K562 (cell line): ENCODE data around the gene ABI3BP. TPM values are rescaled to one million over a fixed set of nuclear protein-coding genes. Genes with fewer than 3 reads are reported as not detected.

Experiments
- ATAC-seq: fragments of 200-7000 bp; cut with Tn5 transposase; 3 replicates; pipeline ENCODE4 v1.9.1; 2020; ENCODE audit warnings: moderate library complexity
- BruUV-seq: library from RNA; stranded (reverse); fragments of 400-500 nt; replicated peaks from 2 replicates; lab custom pipeline; 2021; lab: Mats Ljungman, UMichigan
- CTCF ChIA-PET: fragments of 300-600 bp; formaldehyde crosslinking; extraction: SDS; loops from one replicate; lab custom pipeline; 2021; ENCODE audit warnings: low intra/inter-chr PET ratio; lab: Yijun Ruan, JAX
- POLR2A ChIA-PET: fragments of 300-600, 350-650 bp; sonication (Branson Sonifier 250); formaldehyde crosslinking; extraction: SDS; loops from one replicate; lab custom pipeline; 2021; ENCODE audit warnings: antibody characterized with exemption, inconsistent platforms; lab: Yijun Ruan, JAX
- DNase-seq, 4 experiments: peaks; one replicate each; pipeline versions ENCODE4 v3.0.0 to v3.0.0-alpha.2; 2011 to 2018; ENCODE audit warnings: low spot score in 3 of 4, mixed read lengths in 3 of 4; ENCODE audit errors: extremely low read depth in 1 of 4
- FAIRE-seq: peaks from 2 replicates; lab custom pipeline; 2011; peaks lifted over from hg19 to GRCh38; lab: Jason Lieb, UNC
- H2AFZ ChIP-seq: 2 replicates; pipeline ENCODE4 v1.6.0; 2011; ENCODE audit warnings: low read depth, low read length, control low read depth, inconsistent platforms
- H3K27ac ChIP-seq: fragments of 200-600 bp; 3 replicates; pipeline ENCODE4 v1.8.0; 2011; ENCODE audit warnings: low read depth, mild to moderate bottlenecking, control low read depth, inconsistent platforms, low read length, moderate library complexity, mixed read lengths; ENCODE audit errors: extremely low read depth
- H3K27me3 ChIP-seq, 2 experiments: fragments of 300-600 bp in 1 of 2; 2 replicates in 1 of 2; 3 replicates in 1 of 2; pipeline versions ENCODE4 v1.6.0 to v1.8.0; 2011; ENCODE audit warnings: inconsistent platforms in 2 of 2, low read length in 2 of 2, mild to moderate bottlenecking in 1 of 2, mixed read lengths in 1 of 2, moderate library complexity in 1 of 2; ENCODE audit not compliant: control insufficient read depth in 2 of 2, insufficient read depth in 2 of 2
- H3K36me3 ChIP-seq: fragments of 300-600 bp; 3 replicates; pipeline ENCODE4 v1.8.0; 2011; ENCODE audit warnings: mild to moderate bottlenecking, low read length, inconsistent platforms; ENCODE audit not compliant: control insufficient read depth, insufficient read depth
- H3K4me1 ChIP-seq, 2 experiments: fragments of 200-600 bp in 1 of 2; replicated peaks in 1 of 2; 2 replicates in 1 of 2; 3 replicates in 1 of 2; pipeline versions ENCODE4 v1.5.1 to v1.8.0; 2011; ENCODE audit warnings: inconsistent platforms in 2 of 2, low read length in 2 of 2, mild to moderate bottlenecking in 1 of 2, mixed read lengths in 1 of 2, moderate library complexity in 1 of 2; ENCODE audit not compliant: control insufficient read depth in 2 of 2, insufficient read depth in 2 of 2
- H3K4me2 ChIP-seq: 2 replicates; pipeline ENCODE4 v1.6.1; 2011; ENCODE audit warnings: low read length, control low read depth, inconsistent platforms, mixed read lengths; ENCODE audit not compliant: insufficient read depth
- H3K4me3 ChIP-seq: fragments of 200-600 bp; sonication (generic), shearing (Covaris generic); 2 replicates; pipeline ENCODE4 v1.5.1; 2016; ENCODE audit warnings: control low read depth, inconsistent platforms
- H3K79me2 ChIP-seq: fragments of 200-600 bp; 3 replicates; pipeline ENCODE4 v1.8.0; 2011; ENCODE audit warnings: low read length, inconsistent platforms; ENCODE audit not compliant: control insufficient read depth, insufficient read depth
- H3K9ac ChIP-seq, 2 experiments: 2 replicates each; pipeline versions ENCODE4 v1.6.0 to v1.6.1; 2011; ENCODE audit warnings: low read depth in 2 of 2, low read length in 2 of 2, control low read depth in 1 of 2, inconsistent platforms in 1 of 2, mild to moderate bottlenecking in 1 of 2, mixed read lengths in 1 of 2; ENCODE audit not compliant: insufficient read depth in 1 of 2
- H3K9me1 ChIP-seq: one replicate; pipeline ENCODE4 v1.6.0; 2011; ENCODE audit warnings: inconsistent platforms, mild to moderate bottlenecking, low read length, moderate library complexity; ENCODE audit not compliant: control insufficient read depth, insufficient read depth
- H3K9me3 ChIP-seq: replicated peaks from 2 replicates; pipeline ENCODE4 v1.5.1; 2011; ENCODE audit warnings: low read depth, low read length, inconsistent platforms; ENCODE audit not compliant: control insufficient read depth, insufficient read depth
- H4K20me1 ChIP-seq: replicated peaks from 2 replicates; pipeline ENCODE4 v1.6.1; 2011; ENCODE audit warnings: low read length, inconsistent platforms, mixed read lengths; ENCODE audit not compliant: control insufficient read depth, insufficient read depth
- ETV6 ChIP-seq, 3 experiments: fragments of 150-350 bp in 1 of 3; sonication (generic) in 1 of 3; formaldehyde crosslinking in 1 of 3; IDR thresholded peaks; 2 replicates each; pipeline versions ENCODE4 v1.6.1 to v1.8.0; 2014 to 2022; ENCODE audit warnings: borderline replicate concordance in 2 of 3, low read depth in 2 of 3, antibody characterized with exemption in 1 of 3, low read length in 1 of 3, mild to moderate bottlenecking in 1 of 3, missing genetic modification reagents in 1 of 3
- KDM5B ChIP-seq: fragments of 200-600 bp; sonication (generic); IDR thresholded peaks from 2 replicates; pipeline ENCODE4 v1.6.1; 2012; ENCODE audit warnings: low read depth, mild to moderate bottlenecking, moderate library complexity, low read length, control low read depth, inconsistent platforms; ENCODE audit not compliant: insufficient replicate concordance
- MAZ ChIP-seq, 2 experiments: fragments of 450-650 bp in 1 of 2; sonication (generic) in 1 of 2; formaldehyde crosslinking; IDR thresholded peaks in 1 of 2; conservative IDR thresholded peaks in 1 of 2; 2 replicates each; pipeline versions ENCODE4 v1.4.0 to v1.5.0; 2020; ENCODE audit warnings: mild to moderate bottlenecking in 1 of 2, missing genetic modification reagents in 1 of 2
- RREB1 ChIP-seq: fragments of 250-450 bp; sonication (Bioruptor Pico); IDR thresholded peaks from 2 replicates; pipeline ENCODE4 v1.4.0; 2020
- ZBTB43 ChIP-seq: sonication (generic); formaldehyde crosslinking; IDR thresholded peaks from 2 replicates; pipeline ENCODE4 v1.8.0; 2023; ENCODE audit warnings: mild to moderate bottlenecking, missing genetic modification reagents
- ZC3H11A ChIP-seq: IDR thresholded peaks from 2 replicates; pipeline ENCODE4 v1.6.1; 2012; ENCODE audit warnings: low read depth, low read length, improper control_type of control experiment
- ZFP1 ChIP-seq: fragments of 450-650 bp; formaldehyde crosslinking; IDR thresholded peaks from 2 replicates; pipeline ENCODE4 v1.4.0; 2020; ENCODE audit warnings: mild to moderate bottlenecking, mixed read lengths
- ZNF445 ChIP-seq: fragments of 250-450 bp; sonication (Bioruptor Pico); IDR thresholded peaks from 2 replicates; pipeline ENCODE4 v1.4.0; 2020; ENCODE audit warnings: low read depth, mild to moderate bottlenecking, moderate library complexity
- ZNF695 ChIP-seq: fragments of 450-650 bp; formaldehyde crosslinking; IDR thresholded peaks from 2 replicates; pipeline ENCODE4 v1.4.0; 2020; ENCODE audit warnings: mild to moderate bottlenecking, moderate library complexity
- ZNF699 ChIP-seq: fragments of 250-450 bp; sonication (Bioruptor Pico); IDR thresholded peaks from 2 replicates; pipeline ENCODE4 v1.8.0; 2021; ENCODE audit warnings: mild to moderate bottlenecking, moderate library complexity; ENCODE audit not compliant: insufficient replicate concordance
- ZNF778 ChIP-seq: fragments of 450-650 bp; formaldehyde crosslinking; IDR thresholded peaks from 2 replicates; pipeline ENCODE4 v1.4.0; 2020; ENCODE audit warnings: mild to moderate bottlenecking, moderate library complexity
- WGBS: fragments of 100-300 bp; shearing (Covaris generic); methylation state at CpG from one replicate; pipeline ENCODE4 v1.1.6; 2016; ENCODE audit warnings: low coverage, mixed read lengths; ENCODE audit not compliant: insufficient coverage; ENCODE audit errors: missing lambda C conversion rate; 5-methylcytosine and 5-hydroxymethylcytosine counted together
- in situ Hi-C: fragments of 300-500 bp; cut with MboI; formaldehyde crosslinking; loops from 4 replicates; pipeline ENCODE4 v1.15.0; 2018; ENCODE audit warnings: inconsistent platforms, mixed read lengths
- intact Hi-C: fragments of 100-400 bp; cut with micrococcal nuclease; formaldehyde crosslinking; loops from 2 replicates; pipeline ENCODE4 v1.14.2; 2022
- polyA plus RNA-seq, 8 experiments: library from polyadenylated mRNA; depleted of rRNA in 4 of 8; stranded (reverse) in 5 of 8; unstranded in 3 of 8; fragments of >200 nt; fragmentation: Nextera tagmentation in 2 of 8; fragmentation: Illumina TruSeq in 1 of 8; extraction: Ambion mirVana in 2 of 8; extraction: Trizol in 1 of 8; gene quantifications; 2 replicates each; pipeline versions ENCODE4 v1.2.1 to v1.2.3, GENCODE V29; 2011 to 2014; ENCODE audit warnings: inconsistent platforms in 1 of 8, missing spikeins in 1 of 8
- total RNA-seq, 7 experiments: library from RNA; depleted of rRNA in 6 of 7; stranded (reverse); fragments of >200 nt in 6 of 7; fragmentation: Illumina TruSeq in 2 of 7; extraction: Trizol in 2 of 7; gene quantifications; 2 replicates each; pipeline versions ENCODE4 v1.2.1 to v1.2.3, GENCODE V29; 2011 to 2021; ENCODE audit warnings: low replicate concordance in 1 of 7
- TF ChIP-seq, protein P1 (sequence below): fragments of 250-450 bp; sonication (Bioruptor Pico); IDR thresholded peaks from 2 replicates; pipeline ENCODE4 v1.8.0; 2021; ENCODE audit warnings: borderline replicate concordance, mild to moderate bottlenecking, moderate library complexity; ENCODE audit not compliant: poor library complexity, severe bottlenecking

ABI3BP gene
- total and polyA plus RNA-seq, 9 of the 15 experiments (the other 6 are each of a cell fraction or from before 2014, with no cell fraction given) = 0.01 to 0.24 (median 0.06) TPM; not detected in 5

GRCh38 chr3:101036676-101037075 lies 43.5 kb upstream of the ABI3BP start:
- Histone ChIP-seq H3K4me3 (no peak overlapping the region), H4K20me1 (no peaks in the 10 kb centered on the region), H3K9me1 (no peaks in the 10 kb centered on the region), H3K79me2 (no peaks in the 10 kb centered on the region), H2AFZ (no peak overlapping the region), H3K9me3 (no peaks in the 10 kb centered on the region), H3K27ac (no peak overlapping the region), H3K9ac (no peak overlapping the region), H3K4me2 (no peak overlapping the region), H3K27me3 (no peaks in the 10 kb centered on the region), H3K36me3 (no peaks in the 10 kb centered on the region), H3K4me1 (no peaks in the 10 kb centered on the region)
- WGBS = 0% methylated on average over 3 of the region's 3 CpGs
- ChIA-PET POLR2A (no interaction called here), CTCF (no interaction called here)
- DNase-seq = no peak
- intact Hi-C loops (no loop called here), in situ Hi-C loops (no loop called here)
- TF ChIP-seq ZNF778 (CRISPR knock-in tag) (no peak), ZNF699 (CRISPR knock-in tag) (no peak), MAZ (CRISPR knock-in tag; conservative IDR thresholded peaks at IDR 0.05 in 1 of 2, IDR thresholded peaks at IDR 0.05 in 1 of 2) (no peak), KDM5B (no peak), ZC3H11A (no peak), ZNF695 (CRISPR knock-in tag) (no peak), ZNF445 (CRISPR knock-in tag) (no peak), ZFP1 (no peak), ZBTB43 (CRISPR knock-in tag) (no peak), RREB1 (CRISPR knock-in tag) (no peak), ETV6 (IDR thresholded peaks at IDR 0.05; ENCODE audit: borderline replicate concordance in 1 of 2, low read depth in 2 of 2, low read length in 1 of 2) (no peak), ETV6 (CRISPR knock-in tag; IDR thresholded peaks at IDR 0.05; ENCODE audit: borderline replicate concordance) (no peak)
- TF ChIP-seq, protein P1, sequence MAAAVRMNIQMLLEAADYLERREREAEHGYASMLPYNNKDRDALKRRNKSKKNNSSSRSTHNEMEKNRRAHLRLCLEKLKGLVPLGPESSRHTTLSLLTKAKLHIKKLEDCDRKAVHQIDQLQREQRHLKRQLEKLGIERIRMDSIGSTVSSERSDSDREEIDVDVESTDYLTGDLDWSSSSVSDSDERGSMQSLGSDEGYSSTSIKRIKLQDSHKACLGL (CRISPR knock-in tag) = no peak
- no peak for FAIRE-seq
- ATAC-seq = no peak
- no TSS peak for BruUV-seq
